Measurements from ENCODE around the gene DIAPH3. TPM values are rescaled to one million over a fixed set of nuclear protein-coding genes. Genes with fewer than 3 reads are reported as not detected.

The DIAPH3 gene
- total RNA-seq, 1 experiment from 2014 or later = 11.4 TPM

DNA sequence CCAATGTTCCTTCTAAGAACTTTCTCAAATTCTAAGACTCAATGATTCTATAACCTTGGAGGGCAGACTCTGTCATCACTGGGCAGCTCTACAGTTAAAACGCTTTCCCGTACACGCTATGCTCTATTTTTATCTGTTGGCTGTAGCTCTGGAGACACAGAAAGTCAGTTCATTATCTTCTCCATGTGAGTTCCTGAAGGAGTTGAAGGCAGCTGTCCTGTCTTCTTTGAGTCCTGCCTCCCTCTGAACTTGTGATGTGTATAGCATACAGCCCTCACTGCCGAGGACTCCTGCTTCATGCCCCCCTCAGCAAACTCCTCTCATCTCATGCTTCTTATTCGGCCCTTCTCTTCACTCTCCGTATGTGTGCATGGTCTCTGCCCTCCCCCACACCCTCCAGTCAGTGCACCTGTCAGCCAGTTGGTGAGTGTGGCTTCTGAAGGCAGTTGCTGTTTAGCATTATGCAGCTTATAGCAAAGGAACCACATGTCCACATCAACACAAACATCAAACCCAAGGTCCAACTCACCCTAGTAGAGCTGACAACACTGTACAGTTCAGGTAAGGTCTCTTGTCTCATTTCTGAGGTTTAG lies 504.9 kb downstream of the DIAPH3 start:
- DNase-seq = no peak

GRCh38 chr13:59658027-59658737 lies 505.5 kb downstream of the DIAPH3 start:
- intact Hi-C loops (cut with micrococcal nuclease; ENCODE audit: unreplicated experiment) = no loop called here
- no peak overlapping the region for H3K27ac Mint-ChIP-seq (ENCODE audit: unreplicated experiment)
- H3K27me3 Mint-ChIP-seq (ENCODE audit: unreplicated experiment) = no peaks in the 10 kb centered on the region
- DNase-seq = no peak
- H3K36me3 Mint-ChIP-seq (ENCODE audit: insufficient read depth, unreplicated experiment) = no peaks in the 10 kb centered on the region
- no peak for TF ChIP-seq CTCF (IDR thresholded peaks at IDR 0.05; ENCODE audit: unreplicated experiment)
- CTCF ChIA-PET = no interaction called here
- H3K9me3 Mint-ChIP-seq (ENCODE audit: low read depth, unreplicated experiment) = no peaks in the 10 kb centered on the region
- no peaks in the 10 kb centered on the region for H3K4me1 Mint-ChIP-seq (ENCODE audit: low read depth, unreplicated experiment)
- no peak overlapping the region for H3K4me3 Mint-ChIP-seq (ENCODE audit: low read depth, unreplicated experiment)
- BruUV-seq (replicated peaks) = no TSS peak

More for the DNA sequence above, 504.9 kb downstream of the DIAPH3 start:
- Mint-ChIP-seq H3K36me3 (ENCODE audit: insufficient read depth, unreplicated experiment) (no peaks in the 10 kb centered on the region), H3K4me3 (ENCODE audit: low read depth, unreplicated experiment) (no peak overlapping the region), H3K27ac (ENCODE audit: unreplicated experiment) (no peak overlapping the region), H3K4me1 (ENCODE audit: low read depth, unreplicated experiment) (no peaks in the 10 kb centered on the region), H3K27me3 (ENCODE audit: unreplicated experiment) (no peaks in the 10 kb centered on the region), H3K9me3 (ENCODE audit: low read depth, unreplicated experiment) (no peaks in the 10 kb centered on the region)
- TF ChIP-seq CTCF (IDR thresholded peaks at IDR 0.05; ENCODE audit: unreplicated experiment) = no peak
- BruUV-seq (replicated peaks) = no TSS peak
- CTCF ChIA-PET = no interaction called here
- intact Hi-C loops (cut with micrococcal nuclease; ENCODE audit: unreplicated experiment) = no loop called here

DNA sequence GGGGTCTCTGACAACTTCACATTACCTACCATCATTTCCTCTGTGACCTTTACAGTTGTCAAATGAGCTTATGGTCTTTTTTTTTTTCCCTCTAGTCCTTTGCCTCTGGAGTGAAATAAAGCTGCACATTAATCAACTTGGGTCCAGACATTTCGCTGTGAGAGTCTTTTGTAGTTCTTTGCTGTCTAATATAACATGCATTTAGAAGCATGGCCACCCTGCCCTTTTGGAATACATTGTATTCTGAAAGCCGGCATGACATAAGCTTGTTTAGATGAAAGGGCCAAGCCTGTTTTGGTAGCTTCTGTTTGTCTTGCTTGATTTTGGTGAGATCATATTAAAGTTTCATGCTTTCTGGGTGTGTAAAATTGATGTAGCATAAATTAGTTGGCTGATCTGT lies 509.8 kb downstream of the DIAPH3 start:
- Mint-ChIP-seq H3K4me1 (ENCODE audit: low read depth, unreplicated experiment) (no peaks in the 10 kb centered on the region), H3K9me3 (ENCODE audit: low read depth, unreplicated experiment) (no peaks in the 10 kb centered on the region), H3K4me3 (ENCODE audit: low read depth, unreplicated experiment) (no peak overlapping the region), H3K27ac (ENCODE audit: unreplicated experiment) (no peak overlapping the region), H3K36me3 (ENCODE audit: insufficient read depth, unreplicated experiment) (no peaks in the 10 kb centered on the region), H3K27me3 (ENCODE audit: unreplicated experiment) (no peaks in the 10 kb centered on the region)
- no peak for DNase-seq
- CTCF ChIA-PET = interaction anchor here (0.6 kb wide), 1 partner anchor 178 kb away, joined by 3 read pairs; no protein-coding TSS in a partner anchor
- intact Hi-C loops (cut with micrococcal nuclease; ENCODE audit: unreplicated experiment) = no loop called here
- BruUV-seq (replicated peaks) = no TSS peak
- TF ChIP-seq CTCF (IDR thresholded peaks at IDR 0.05; ENCODE audit: unreplicated experiment) = no peak

DNA sequence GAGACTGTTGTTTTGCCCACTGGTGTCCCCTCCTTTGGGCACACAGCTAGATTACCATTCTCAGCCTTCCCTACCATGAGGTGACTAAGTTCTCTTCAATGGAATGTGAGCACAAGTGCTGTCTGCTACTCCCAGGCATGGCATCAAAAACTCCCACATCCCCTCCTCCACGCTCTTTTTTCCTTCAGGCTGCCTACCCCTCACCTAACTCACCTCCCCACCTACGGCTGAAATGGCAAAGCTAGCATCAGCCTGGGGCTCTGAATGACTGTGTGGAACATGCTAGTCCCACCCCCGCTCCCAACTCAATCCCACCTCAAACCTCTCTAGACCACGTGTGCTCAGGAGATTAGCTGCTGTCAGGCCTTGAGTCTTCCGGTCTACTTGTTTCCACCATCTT lies 512.2 kb downstream of the DIAPH3 start:
- Mint-ChIP-seq H3K4me3 (ENCODE audit: low read depth, unreplicated experiment) (no peak overlapping the region), H3K27ac (ENCODE audit: unreplicated experiment) (no peak overlapping the region), H3K36me3 (ENCODE audit: insufficient read depth, unreplicated experiment) (no peaks in the 10 kb centered on the region), H3K27me3 (ENCODE audit: unreplicated experiment) (no peaks in the 10 kb centered on the region), H3K9me3 (ENCODE audit: low read depth, unreplicated experiment) (no peaks in the 10 kb centered on the region), H3K4me1 (ENCODE audit: low read depth, unreplicated experiment) (no peaks in the 10 kb centered on the region)
- BruUV-seq (replicated peaks) = no TSS peak
- intact Hi-C loops (cut with micrococcal nuclease; ENCODE audit: unreplicated experiment) = no loop called here
- no peak for DNase-seq
- no peak for TF ChIP-seq CTCF (IDR thresholded peaks at IDR 0.05; ENCODE audit: unreplicated experiment)
- CTCF ChIA-PET = no interaction called here

All from Calu3 (cell line).